Calu3 (cell line): Measurements from ENCODE around the gene LAMB3. TPM values are rescaled to one million over a fixed set of nuclear protein-coding genes. Genes with fewer than 3 reads are reported as not detected.
"Not testable (repeated sequence)": the region's sequence is repeated elsewhere in the genome, so short reads cannot be mapped to it uniquely, and the experiment has no call there.

Experiments used
- Bru-seq: library from RNA; stranded (reverse); fragments of 400-500 nt; gene quantifications from one replicate; lab custom pipeline; 2021; lab: Mats Ljungman, UMichigan
- BruChase-seq, 2 experiments: library from RNA; stranded (reverse); fragments of 400-500 nt; gene quantifications; one replicate each; lab custom pipeline; 2021; lab: Mats Ljungman, UMichigan
- BruUV-seq: library from RNA; stranded (reverse); fragments of 400-500 nt; replicated peaks from 2 replicates; lab custom pipeline; 2021; lab: Mats Ljungman, UMichigan
- CTCF ChIA-PET: fragments of 300-600 bp; sonication (Branson Sonifier 250); formaldehyde crosslinking; loops from one replicate; lab custom pipeline; 2022; ENCODE audit warnings: antibody characterized with exemption; lab: Charles Lee
- DNase-seq: peaks from one replicate; pipeline ENCODE4 v3.0.0; 2022
- H3K27ac Mint-ChIP-seq: one replicate; pipeline ENCODE4 v1.8.0; 2022; ENCODE audit warnings: mixed read lengths; ENCODE audit not compliant: unreplicated experiment
- H3K27me3 Mint-ChIP-seq: one replicate; pipeline ENCODE4 v1.8.0; 2022; ENCODE audit warnings: mixed read lengths; ENCODE audit not compliant: unreplicated experiment
- H3K36me3 Mint-ChIP-seq: one replicate; pipeline ENCODE4 v1.8.0; 2022; ENCODE audit warnings: mild to moderate bottlenecking, moderate library complexity, mixed read lengths; ENCODE audit not compliant: insufficient read depth, unreplicated experiment
- H3K4me1 Mint-ChIP-seq: one replicate; pipeline ENCODE4 v1.8.0; 2022; ENCODE audit warnings: mild to moderate bottlenecking, low read depth, mixed read lengths; ENCODE audit not compliant: unreplicated experiment
- H3K4me3 Mint-ChIP-seq: one replicate; pipeline ENCODE4 v1.8.0; 2022; ENCODE audit warnings: mild to moderate bottlenecking, low read depth, moderate library complexity, mixed read lengths; ENCODE audit not compliant: unreplicated experiment
- H3K9me3 Mint-ChIP-seq: one replicate; pipeline ENCODE4 v1.8.0; 2022; ENCODE audit warnings: low read depth, mixed read lengths; ENCODE audit not compliant: unreplicated experiment
- intact Hi-C: fragments of 100-400 bp; cut with micrococcal nuclease; formaldehyde crosslinking; loops from one replicate; pipeline ENCODE4 v1.10.0; 2022; ENCODE audit not compliant: unreplicated experiment
- long read RNA-seq: library from polyadenylated mRNA; stranded (forward); transcript quantifications from one replicate; pipeline ENCODE4 v2.0.0, GENCODE V29; 2022
- total RNA-seq: library from RNA; stranded (reverse); gene quantifications from 2 replicates; pipeline ENCODE4 v1.2.3, GENCODE V29; 2022
- TF ChIP-seq, protein P1 (sequence below): fragments of 200-600 bp; IDR thresholded peaks from one replicate; pipeline ENCODE4 v1.8.0; 2022; ENCODE audit warnings: antibody characterized with exemption; ENCODE audit not compliant: unreplicated experiment

The LAMB3 gene
- total RNA-seq = 331 and 333 TPM in 2 replicates
- percentile 94 among the genes with signal in this experiment for Bru-seq, nascent RNA
- percentile 95 among the genes with signal in this experiment for BruChase-seq, experiment 1, labeled RNA remaining after a 6-hour chase
- BruChase-seq, experiment 2, labeled RNA remaining after a 2-hour chase = percentile 91 among the genes with signal in this experiment
- long read RNA-seq, full-length matches to known transcripts = 222 of 363 reads
- long read RNA-seq, partial matches to known transcripts = 73 of 363 reads
- long read RNA-seq, other reads (novel, unspliced or antisense) = 68 of 363 reads

DNA sequence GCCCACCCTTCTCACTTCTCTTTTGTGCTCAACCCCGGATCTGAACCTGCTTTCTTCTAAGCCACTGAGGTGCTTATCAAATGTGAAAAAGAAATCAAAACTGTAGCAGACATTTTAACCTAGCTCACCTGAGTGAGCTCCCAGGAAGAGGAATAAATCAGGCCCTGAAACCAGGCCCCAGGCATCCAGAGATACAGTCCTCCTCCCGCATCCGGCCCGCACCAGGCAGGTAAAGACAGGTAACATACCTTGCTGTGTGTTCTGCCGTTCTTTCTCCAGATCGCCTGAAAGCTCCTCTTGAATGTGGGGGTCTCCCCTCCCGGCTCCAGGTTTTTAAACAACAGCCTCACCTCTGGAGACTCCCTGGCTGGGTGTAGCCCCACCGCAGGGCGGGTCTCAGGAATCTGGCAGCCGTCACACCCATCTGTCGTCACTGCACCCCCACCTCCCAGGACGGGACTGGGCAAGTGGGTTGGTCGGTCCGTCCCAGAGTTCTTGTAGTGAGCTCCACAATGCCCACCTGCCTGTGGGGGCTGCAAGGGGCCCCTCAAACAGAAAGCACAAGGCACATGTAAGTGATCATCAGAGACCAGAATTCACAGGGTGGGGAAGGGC, at the start of gene LAMB3:
TSS of gene LAMB3 (minus strand) at position 305 of the 615 bp plus-strand sequence. CDS start 1,481 bp downstream, outside the sequence.
- CTCF ChIA-PET = interaction anchor here (0.5 to 6.2 kb wide), 15 partner anchors 13 to 174 kb away, joined by 3 to 58 read pairs (median 4); partner anchors contain the start of gene G0S2
- BruUV-seq = TSS peak; percentile 22
- peak; percentile 95 for DNase-seq
- peaks cover 70% of the 10 kb centered on the region for H3K36me3 Mint-ChIP-seq
- intact Hi-C loops = loop anchor here (1.0 to 10.0 kb wide), 4 partner anchors 50 to 1733 kb away; partner anchors contain the start of gene UTP25
- peaks cover 72% of the 10 kb centered on the region for H3K4me1 Mint-ChIP-seq
- H3K4me3 Mint-ChIP-seq = peak within 1 kb of the TSS; percentile 89
- H3K27ac Mint-ChIP-seq = peak within 1 kb of the TSS; percentile 97
- H3K9me3 Mint-ChIP-seq = no peaks in the 10 kb centered on the region
- TF ChIP-seq, protein P1, sequence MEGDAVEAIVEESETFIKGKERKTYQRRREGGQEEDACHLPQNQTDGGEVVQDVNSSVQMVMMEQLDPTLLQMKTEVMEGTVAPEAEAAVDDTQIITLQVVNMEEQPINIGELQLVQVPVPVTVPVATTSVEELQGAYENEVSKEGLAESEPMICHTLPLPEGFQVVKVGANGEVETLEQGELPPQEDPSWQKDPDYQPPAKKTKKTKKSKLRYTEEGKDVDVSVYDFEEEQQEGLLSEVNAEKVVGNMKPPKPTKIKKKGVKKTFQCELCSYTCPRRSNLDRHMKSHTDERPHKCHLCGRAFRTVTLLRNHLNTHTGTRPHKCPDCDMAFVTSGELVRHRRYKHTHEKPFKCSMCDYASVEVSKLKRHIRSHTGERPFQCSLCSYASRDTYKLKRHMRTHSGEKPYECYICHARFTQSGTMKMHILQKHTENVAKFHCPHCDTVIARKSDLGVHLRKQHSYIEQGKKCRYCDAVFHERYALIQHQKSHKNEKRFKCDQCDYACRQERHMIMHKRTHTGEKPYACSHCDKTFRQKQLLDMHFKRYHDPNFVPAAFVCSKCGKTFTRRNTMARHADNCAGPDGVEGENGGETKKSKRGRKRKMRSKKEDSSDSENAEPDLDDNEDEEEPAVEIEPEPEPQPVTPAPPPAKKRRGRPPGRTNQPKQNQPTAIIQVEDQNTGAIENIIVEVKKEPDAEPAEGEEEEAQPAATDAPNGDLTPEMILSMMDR = no peak
- no peaks in the 10 kb centered on the region for H3K27me3 Mint-ChIP-seq

- H3K36me3 Mint-ChIP-seq, CTCF ChIA-PET, H3K4me1 Mint-ChIP-seq, intact Hi-C loops, H3K4me3 Mint-ChIP-seq, H3K27me3 Mint-ChIP-seq, H3K27ac Mint-ChIP-seq, DNase-seq, H3K9me3 Mint-ChIP-seq, BruUV-seq: not testable (repeated sequence)
These were observed 48.5 kb upstream of the LAMB3 start for GRCh38 chr1:209700686-209701085.

GRCh38 chr1:209697126-209697525, 44.9 kb upstream of the LAMB3 start:
- BruUV-seq = no TSS peak
- TF ChIP-seq, protein P1 = no peak
- Mint-ChIP-seq H3K9me3 (no peaks in the 10 kb centered on the region), H3K4me3 (no peak overlapping the region), H3K4me1 (peaks cover 11% of the 10 kb centered on the region), H3K27ac (no peak overlapping the region), H3K27me3 (peaks cover 20% of the 10 kb centered on the region), H3K36me3 (no peaks in the 10 kb centered on the region)
- CTCF ChIA-PET = interaction anchor here (1.0 to 1.5 kb wide), 2 partner anchors 11 to 44 kb away, joined by 3 read pairs; partner anchors contain the start of gene LAMB3
- no peak for DNase-seq
- intact Hi-C loops = no loop called here

DNA sequence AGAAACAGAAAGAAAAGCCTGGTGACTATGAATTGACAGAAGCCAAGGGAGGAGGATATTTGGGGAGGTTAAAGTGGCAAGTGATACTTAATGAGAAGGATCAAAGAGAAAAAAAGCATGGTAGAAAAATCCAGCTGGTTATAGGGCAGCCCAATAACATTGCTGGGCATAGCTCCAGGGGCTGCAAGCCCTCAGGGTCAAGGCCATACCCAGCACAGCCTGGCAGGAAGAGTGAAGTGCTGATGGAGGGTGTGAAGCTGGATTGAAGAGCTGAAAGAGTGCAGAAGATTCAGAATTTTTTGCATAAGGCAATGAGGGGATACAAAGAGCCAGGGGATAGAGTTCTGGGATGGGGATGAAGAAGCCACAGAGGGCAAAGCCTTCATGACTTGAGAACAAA, 44.4 kb upstream of the LAMB3 start:
- DNase-seq = no peak
- peaks cover 16% of the 10 kb centered on the region for H3K4me1 Mint-ChIP-seq
- TF ChIP-seq, protein P1 = no peak
- intact Hi-C loops = no loop called here
- no TSS peak for BruUV-seq
- H3K27me3 Mint-ChIP-seq = peaks cover 20% of the 10 kb centered on the region
- no peak overlapping the region for H3K27ac Mint-ChIP-seq
- H3K4me3 Mint-ChIP-seq = no peak overlapping the region
- CTCF ChIA-PET = interaction anchor here (1.0 to 1.5 kb wide), 2 partner anchors 12 to 44 kb away, joined by 3 read pairs; partner anchors contain the start of gene LAMB3
- no peaks in the 10 kb centered on the region for H3K9me3 Mint-ChIP-seq
- no peaks in the 10 kb centered on the region for H3K36me3 Mint-ChIP-seq
